Renal cortical epithelial cell (primary cell): Measurements from ENCODE around the gene CTIF. TPM values are rescaled to one million over a fixed set of nuclear protein-coding genes. Genes with fewer than 3 reads are reported as not detected.

ENCODE experiments used
- DNase-seq: peaks from one replicate; pipeline ENCODE4 v3.0.0-alpha.2; 2011; ENCODE audit warnings: low read depth
- total RNA-seq: library from RNA; depleted of rRNA; stranded (reverse); fragments of >200 nt; gene quantifications from 2 replicates; pipeline ENCODE4 v1.2.3, GENCODE V29; 2014

Gene CTIF
- total RNA-seq, 1 donor from 2014 or later = 25.8 TPM

- DNase-seq = no peak
Measured at GRCh38 chr18:48819781-48820482, 281.1 kb downstream of the CTIF start.

DNA sequence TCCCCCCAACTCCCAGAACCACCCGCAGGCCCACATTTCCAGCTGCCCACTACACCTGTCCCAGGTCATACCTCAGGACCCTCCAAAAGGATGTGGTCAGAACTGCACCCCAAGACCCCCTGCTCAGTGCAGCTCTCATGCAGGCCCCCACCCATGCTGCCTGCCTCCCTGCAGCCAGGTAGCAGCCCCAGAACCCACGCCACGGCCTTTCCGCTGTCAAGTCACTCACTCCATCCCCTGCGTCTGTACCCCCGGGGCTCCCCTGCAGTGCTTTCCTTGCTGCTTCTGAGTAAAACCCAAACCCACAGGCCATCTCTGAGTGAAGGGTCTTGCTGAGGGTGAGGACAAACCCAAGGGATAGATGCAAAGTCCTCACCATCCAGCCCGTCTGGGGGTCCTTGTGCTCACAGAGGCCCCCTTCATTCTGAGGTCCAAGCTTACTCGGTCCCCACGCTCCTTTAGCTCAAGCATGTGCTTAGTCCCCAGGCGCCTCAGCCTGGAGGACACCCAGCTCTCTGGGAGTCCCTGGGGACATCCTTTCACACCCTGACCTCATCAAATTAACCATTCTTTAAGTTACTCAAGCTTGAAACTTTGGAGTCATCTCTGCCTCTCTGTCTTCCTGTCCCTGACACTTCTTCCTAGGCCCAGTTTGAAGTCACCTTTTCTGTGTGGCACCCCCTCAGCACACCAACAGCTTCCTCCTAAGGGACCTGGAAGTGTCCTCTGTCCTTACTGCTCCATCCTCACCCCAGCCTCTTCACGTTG, 281.8 kb downstream of the CTIF start:
- DNase-seq = no peak

DNA sequence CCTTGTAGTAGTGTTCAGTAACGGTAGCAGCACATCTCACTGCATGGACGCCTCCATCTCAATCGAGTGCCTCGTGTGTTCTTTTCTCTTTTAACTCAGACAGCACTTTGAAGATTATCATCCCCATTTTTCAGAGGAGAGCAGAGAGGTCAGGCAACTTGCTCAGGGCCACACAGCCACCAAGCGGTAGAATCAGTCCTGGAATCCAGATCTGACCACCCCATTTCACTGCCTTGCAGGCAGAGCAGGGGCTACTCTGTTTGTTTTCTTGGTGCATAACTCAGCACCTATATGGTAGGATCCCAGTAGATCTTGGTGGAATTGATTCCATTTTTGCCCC, 282.4 kb downstream of the CTIF start:
- DNase-seq = no peak

DNA sequence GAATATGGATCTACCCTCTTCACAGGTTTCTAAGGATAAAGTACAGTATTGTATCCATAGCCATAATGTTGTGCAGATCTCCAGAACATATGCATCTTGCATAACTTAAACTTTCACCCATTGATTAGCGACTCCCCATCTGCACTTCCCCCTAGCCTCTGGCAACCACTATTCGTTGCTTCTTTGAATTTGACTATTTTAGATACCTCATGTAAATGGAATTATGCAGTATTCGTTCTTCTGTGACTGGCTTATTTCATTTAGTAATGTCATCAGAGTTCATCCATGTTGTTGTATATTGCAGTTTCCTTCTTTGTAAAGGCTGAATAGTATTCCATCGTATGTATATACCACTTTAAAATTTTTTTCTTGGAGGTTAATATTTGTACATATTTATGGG, 283.0 kb downstream of the CTIF start:
- no peak for DNase-seq

DNA sequence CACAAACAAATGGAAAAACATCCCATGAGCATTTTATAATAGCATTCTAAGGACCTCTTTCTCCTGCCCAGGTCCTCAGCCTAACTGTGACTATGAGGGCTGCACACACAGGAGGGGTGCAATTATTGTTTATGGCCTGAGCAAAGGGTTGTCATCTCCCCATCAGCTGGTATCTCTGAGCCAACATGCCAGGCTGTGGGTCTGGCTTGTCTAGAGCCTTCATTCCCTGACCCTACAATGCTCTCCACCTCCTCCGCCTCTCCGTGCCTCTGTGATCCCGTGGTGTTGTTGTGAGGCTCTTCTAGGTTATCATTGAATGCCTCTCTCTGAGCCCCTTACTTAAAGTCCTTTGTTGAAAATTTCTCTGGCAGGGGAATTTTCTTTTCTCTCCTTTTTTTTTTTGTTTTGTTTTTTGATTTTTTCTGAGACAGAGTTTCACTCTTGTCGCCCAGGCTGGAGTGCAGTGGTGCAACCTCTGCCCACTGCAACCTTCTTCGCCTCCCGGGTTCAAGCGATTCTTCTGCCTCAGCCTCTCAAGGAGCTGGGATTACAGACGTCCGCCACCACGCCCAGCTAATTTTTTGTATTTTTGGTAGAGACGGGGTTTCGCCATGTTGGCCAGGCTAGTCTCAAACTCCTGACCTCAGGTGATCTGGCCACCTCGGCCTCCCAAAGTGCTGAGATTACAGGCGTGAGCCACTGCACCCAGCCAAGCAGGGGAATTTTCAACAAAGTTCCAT, 285.6 kb downstream of the CTIF start:
- DNase-seq = no peak

DNA sequence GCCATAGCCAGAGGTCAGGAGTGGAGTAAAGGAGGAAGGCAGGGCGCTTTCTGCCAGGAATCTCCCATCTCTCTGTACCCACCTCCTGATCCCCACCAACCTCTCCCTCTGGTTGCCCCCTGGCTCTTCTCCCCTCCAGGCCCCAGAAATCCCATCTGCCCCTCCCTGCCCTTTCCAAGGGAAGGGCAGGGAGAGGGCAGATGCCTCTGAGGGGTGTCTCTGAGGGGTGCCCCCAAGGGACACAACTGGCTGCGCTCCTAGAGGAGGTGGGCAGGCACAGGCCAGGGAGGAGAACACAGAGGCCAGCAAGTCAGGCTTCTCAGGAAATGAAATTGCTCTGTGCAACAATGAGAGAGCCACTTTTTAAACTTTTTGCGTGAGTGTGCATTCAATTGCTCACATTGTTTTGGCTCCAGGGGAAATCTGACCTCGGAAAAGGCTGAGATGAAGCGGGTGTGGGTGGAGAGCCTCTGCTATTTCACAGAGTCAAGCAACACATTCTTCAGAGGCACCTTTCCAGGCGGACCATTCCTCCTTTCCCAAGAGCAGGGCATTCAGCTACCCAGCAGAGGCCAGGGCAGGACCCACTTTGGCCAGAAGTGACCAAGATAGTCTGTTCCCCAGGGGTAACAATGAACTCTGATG, 286.4 kb downstream of the CTIF start:
- DNase-seq = peak; percentile 85

- DNase-seq = no peak
Measured at GRCh38 chr18:48826271-48826670, 287.4 kb downstream of the CTIF start.

DNA sequence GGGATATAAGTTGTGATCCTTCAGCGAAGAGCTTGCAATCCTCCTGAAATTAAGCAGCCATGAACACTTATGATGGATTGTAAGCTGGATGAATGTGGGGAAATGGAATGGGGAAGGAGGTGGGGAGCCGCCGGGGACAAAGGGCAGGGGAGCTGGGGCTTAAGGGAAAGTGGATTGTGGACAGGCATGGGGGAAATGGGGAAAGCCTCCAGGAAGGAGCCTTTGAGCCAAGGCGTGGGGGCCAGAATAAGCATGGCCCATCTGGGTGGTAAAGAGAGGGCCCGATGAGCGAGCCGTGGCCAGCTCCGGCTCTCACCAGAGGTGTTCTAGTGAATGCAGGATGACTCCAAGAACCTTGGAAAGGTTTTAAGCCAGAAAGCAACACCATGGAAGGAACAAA, 288.0 kb downstream of the CTIF start:
- DNase-seq = no peak

GRCh38 chr18:48827291-48828193, 288.7 kb downstream of the CTIF start:
- DNase-seq = peak; percentile 72

GRCh38 chr18:48828194-48828545, 289.3 kb downstream of the CTIF start:
- DNase-seq = no peak

DNA sequence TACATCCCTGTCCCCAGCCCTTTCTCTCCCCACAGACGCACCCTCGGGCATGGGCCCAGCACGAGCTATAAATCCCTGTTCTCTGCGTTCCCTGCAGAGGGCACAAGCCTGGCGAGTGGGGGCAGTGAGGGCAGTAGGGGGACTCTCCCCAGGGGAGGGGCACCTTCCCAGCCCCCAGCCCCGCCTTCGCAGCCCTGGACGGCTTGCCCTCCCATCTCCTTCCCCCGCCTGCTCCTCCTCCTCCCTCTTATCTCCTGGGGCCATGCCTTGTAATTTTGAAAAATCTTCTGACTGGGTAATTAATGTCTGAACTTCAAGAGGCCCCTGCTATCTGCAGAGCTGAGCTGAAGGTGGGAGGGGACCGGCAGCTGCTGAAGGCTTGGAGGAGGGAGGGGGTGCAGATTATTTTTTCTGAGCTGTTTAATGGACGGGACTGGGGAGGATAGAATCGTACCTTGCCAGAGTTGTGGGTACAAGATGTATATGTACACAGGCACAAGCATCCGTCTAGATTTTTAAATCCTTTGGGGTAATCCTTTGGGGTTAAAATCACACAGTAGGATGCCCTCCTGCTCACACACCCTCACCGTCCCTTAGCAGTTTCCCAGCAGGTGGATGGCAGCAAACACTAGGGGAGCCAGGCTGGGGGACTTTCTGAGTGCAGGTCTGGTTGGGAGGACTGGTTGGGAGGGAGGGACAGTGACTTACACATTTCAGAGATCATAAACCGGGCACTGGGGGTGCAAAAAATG, 290.0 kb downstream of the CTIF start:
- no peak for DNase-seq

- no peak for DNase-seq
Measured at GRCh38 chr18:48829443-48830149, 290.8 kb downstream of the CTIF start.

DNA sequence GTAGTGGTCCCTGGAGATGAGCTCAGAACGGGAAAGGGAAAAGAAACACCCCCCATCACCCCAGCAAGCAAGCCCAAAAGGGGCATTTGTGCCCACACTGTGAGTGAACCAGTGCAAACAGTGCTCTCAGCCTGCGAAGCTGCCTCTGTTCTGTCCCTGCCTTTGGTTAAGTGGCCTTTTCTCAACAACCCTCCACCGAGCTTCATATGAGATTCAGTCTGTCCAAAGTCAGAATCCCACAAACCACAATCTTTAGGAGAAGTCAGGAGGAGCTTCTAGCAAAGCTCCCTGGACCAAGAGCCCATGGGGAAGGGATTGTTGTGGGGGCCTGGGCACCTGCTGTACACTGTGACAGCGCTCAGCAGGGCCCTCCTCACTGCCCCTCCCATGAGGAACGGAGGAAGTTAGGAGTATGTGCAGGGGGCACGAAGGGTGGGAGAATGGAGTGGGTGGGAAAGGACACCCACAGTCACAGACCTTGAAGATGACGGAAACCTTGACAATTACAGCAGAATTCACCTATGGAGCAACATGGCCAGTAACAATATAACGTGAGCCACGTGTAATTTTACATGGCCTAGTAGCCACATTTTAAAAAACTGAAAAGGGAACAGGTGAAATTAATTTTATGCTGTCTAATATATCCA, 292.4 kb downstream of the CTIF start:
- no peak for DNase-seq

DNA sequence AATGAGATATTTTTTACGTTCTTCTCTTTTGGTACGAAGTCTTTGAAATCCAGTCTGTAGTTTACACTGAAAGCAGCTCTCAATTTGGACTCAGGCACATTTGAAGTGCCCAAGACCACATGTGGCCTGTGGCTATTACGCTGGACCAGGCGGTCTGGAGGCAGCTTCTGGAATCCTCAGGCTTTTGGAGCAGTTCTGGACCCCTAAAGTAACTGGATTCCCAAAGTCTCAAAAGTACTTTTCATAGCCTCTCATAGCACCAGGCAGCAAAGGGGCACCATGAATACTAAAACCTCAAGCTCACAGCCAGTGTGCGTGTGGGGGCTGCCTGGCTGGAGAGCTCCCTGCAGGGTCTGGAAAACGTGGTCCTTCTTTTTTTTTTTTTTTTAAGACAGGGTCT, 293.0 kb downstream of the CTIF start:
- no peak for DNase-seq

GRCh38 chr18:48832938-48833700, 294.3 kb downstream of the CTIF start:
- DNase-seq = peak; percentile 93

- DNase-seq = peak; percentile 28
Measured at GRCh38 chr18:48833701-48834412, 295.0 kb downstream of the CTIF start.

GRCh38 chr18:48834413-48835031, 295.7 kb downstream of the CTIF start:
- peak; percentile 92 for DNase-seq

- DNase-seq = no peak
Measured at GRCh38 chr18:48835119-48835518, 296.3 kb downstream of the CTIF start.
